ENCODE results near the gene CAPS.

CAPS gene

DNA sequence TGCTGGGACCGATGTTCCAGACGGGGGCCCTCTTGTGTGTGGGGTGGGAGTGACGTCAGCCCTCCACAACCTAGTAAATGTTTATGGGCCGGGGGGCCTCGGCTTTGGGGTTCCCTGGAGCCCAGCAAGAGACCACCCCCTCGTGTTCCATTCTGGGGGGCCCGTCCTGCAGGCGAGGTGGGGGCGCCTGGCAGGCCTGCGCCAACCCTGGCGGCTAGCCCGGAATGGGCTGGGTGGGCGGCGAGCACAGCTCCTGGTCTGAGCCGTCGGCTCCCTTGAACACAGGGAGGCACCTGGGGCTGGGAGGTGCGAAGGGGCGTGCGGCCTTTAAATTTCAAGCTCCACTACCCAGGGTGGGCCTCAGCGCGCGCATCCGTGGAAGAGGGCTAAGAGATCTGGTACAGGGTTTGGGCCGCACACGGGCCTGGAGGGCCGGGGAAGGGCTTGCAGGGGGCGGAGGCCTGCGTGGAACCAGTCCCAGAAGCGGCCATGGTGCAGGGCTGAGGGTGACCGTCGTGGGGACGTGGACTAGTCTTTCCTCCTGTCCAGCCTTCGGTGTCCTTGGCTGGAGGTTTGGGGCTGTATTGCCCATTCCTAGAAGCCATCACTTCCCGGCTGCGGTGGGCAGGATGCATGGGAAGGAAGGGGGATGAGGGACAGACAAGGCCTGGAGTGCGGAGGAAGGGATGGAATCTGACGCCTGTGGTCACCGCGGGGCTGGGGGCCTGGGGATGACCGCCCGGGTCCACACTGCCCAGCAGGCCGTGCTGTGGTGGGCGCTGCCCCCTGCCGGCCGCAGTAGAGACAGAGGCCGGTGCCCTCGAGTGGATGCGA, 21.9 kb upstream of the CAPS start:
- DNase-seq (ENCODE audit: low read depth), result peak; percentile 58

DNA sequence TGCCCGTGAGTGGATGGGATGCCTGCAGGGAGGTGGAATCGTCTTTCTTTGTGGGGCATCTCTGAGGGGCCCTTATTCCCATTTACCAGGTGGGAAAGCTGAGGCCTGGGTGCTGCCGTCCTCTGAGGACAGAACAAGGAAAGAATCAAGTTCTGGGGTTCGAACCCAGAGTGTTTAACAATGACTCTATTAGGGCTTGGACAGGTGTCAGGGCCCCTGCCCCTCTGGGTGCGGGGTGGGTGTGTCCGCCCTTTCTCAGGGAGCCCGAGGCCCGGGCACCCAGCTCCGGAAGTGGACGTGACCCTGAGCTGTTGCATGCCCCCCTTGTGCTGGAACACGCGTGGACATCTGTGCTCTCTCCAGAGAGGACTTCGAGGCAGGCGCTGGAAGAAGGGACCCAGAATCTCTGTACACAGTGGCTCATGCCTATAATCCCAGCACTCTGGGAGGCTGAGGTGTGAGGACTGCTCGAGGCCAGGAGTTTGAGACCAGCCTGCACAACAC, 21.2 kb upstream of the CAPS start:
- DNase-seq (ENCODE audit: low read depth), result no peak

DNA sequence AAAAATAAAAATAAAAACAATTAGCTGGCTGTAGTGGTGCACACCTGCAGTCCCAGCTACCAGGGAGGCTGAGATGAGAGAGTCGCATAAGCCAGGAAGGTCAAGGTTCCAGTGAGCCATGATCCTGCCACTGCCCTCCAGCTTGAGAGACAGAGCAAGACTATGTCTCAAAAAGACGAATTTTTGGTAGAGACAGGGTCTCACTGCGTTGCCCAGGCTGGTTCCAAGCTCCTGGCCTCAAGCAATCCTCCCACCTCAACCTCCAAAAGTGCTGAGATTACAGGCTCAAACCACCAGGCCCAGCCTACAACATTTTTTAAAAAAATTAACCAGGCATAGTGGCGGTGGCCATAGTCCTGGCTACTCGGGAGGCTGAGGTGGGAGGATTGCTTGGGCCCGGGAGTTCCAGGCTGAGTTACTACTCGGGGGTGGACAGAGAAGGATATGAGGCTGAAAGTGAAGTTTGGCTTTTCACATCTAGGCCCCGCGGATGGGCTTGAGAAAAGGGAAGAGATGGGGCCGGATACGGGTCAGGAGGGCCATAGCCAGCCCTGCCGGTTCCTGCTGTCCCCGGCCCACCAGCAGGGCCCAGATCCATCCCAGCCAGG, 20.7 kb upstream of the CAPS start:
- no peak for DNase-seq (ENCODE audit: low read depth)

DNA sequence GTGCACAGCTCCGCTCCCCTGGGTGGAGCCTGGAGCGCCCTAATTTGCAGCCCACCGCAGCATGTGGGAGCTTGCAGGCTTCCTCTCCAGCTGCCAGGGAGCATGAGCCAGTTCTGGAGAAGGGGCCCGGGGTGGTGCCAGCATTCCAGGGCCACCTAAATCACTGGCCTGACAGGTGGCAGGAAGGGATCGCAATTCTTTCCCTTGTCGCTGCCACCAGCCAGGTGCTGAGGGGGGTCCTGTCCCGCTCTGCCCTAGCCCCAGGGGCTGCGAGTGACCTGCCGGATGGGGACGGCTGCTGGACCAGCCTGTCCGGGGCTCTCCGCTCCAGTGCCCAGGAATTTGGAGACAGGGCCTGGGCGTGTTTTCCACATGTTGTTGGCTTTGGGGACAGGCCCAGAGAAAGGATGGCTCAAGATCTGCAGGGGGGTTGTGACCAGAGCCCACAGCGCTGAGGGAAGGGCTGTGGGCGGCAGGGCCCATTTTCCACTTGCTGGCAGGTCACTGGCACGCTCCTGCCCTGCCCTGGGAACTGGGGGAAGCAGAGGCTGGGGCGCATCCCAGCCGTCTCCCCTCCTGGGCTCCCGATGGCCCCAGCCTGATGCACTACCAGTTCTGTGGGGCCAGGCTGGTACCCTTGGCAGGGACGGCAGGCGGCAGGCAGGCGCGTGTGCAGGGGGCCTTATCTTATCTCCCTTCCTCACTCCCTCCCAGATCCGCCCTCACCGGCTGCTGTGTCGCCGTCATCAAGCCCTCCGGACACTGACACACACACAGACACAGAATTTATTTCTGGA, 19.9 kb upstream of the CAPS start:
- no peak for DNase-seq (ENCODE audit: low read depth)

DNA sequence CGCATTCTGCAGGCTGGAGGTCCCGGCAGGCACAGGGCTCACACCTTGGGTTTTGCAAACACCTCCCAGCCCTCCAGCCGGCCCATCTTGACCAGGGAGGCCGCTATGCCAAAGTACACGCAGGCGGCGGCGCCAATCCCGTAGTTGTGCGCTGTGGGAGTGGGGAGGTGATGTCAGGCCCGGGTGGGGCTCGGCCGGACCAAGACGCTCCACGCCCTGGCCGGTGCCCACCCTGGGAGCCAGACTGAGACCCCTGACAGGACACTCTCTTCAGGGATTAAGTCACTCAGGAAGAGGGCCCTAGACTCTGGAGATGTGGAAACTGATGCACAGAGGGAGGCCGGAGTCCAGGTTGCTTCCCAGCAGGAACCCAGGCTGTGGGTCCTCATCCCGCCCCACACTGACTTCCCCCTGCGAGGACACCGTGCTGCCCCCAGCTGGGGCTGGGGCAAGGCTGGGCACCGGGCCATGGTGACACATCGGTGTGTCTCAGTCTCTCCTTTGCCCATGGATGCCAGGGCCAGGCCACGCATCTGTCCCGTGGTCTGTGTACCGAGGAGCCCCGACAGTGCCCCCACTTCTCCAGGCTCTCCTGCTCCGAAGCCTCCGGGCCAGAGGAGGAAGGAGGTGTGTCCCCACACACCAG, 19.2 kb upstream of the CAPS start:
- no peak for DNase-seq (ENCODE audit: low read depth)

DNA sequence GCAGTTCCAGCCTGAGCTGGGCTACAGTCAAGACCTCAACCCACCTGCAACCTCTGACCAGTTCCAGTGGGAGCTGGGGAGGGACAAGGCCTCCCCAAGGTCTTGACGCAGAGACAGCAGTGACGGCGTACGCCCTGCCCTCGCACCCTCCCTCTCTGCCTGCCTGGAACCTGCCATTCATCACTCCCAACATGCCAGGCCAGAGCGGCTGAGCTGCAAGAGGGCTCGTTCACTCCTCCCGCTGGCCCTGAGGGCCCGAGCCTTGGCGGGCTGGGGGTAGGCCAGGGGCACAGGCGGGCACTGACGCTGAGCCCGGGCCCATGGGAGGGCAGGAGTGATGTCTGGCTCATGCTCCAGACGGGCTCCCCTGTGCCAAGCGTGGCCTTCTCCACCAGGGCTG, 18.6 kb upstream of the CAPS start:
- no peak for DNase-seq (ENCODE audit: low read depth)

DNA sequence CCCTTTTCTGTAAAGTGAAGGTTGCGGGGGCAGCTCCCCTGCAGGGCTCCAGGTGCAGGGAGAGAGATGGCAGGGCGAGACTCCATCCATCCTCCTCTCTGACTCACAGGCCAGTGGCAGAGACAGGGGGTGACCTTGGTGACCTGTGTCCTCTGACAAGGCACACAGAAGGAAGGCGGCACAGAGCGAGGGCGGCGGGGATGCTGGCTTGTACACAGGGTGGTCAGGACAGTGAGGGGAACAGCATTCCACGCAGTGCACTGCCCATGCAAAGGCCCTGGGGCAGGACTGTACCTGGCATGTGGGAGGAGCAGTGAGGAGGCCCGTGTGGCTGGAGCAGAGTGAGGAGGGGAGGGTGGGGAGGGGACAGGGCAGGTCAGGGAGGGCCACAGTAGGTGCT, 18.2 kb upstream of the CAPS start:
- DNase-seq (ENCODE audit: low read depth), result no peak

DNA sequence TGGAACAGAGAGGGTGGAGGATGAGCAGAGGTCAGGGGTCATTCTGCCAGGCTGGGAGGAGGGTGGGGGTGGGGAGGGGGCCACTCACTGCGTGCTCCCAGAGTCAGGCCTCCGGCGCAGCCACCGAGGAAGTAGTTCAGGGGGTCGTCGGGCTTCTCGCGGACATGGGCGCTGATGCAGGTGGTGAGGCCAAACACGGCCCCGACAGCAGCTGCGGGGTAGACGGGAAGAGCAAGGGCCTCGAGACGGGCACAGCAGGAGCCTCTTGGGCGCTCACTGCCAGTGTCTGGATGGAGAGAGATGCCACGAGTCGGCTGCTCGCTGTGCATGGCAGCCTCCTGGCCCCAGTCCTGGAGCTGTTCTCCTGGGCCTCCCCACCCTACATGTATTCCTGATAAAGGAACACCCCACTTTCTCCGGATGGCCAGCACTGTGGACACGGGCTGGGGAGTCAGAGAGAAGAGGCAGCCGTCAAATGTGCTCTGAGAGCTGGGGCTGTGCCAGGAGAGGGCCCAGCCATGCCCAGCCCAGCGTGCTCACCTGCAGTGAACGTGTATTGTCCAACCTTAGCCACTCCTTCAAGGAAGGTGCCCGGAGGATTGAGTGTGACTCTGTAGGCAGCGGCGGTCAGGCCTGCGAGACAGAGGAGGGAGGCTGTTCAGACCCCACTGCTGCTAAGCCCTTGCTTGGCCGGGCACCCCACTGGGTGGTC, 17.5 kb upstream of the CAPS start:
- DNase-seq (ENCODE audit: low read depth), result no peak

DNA sequence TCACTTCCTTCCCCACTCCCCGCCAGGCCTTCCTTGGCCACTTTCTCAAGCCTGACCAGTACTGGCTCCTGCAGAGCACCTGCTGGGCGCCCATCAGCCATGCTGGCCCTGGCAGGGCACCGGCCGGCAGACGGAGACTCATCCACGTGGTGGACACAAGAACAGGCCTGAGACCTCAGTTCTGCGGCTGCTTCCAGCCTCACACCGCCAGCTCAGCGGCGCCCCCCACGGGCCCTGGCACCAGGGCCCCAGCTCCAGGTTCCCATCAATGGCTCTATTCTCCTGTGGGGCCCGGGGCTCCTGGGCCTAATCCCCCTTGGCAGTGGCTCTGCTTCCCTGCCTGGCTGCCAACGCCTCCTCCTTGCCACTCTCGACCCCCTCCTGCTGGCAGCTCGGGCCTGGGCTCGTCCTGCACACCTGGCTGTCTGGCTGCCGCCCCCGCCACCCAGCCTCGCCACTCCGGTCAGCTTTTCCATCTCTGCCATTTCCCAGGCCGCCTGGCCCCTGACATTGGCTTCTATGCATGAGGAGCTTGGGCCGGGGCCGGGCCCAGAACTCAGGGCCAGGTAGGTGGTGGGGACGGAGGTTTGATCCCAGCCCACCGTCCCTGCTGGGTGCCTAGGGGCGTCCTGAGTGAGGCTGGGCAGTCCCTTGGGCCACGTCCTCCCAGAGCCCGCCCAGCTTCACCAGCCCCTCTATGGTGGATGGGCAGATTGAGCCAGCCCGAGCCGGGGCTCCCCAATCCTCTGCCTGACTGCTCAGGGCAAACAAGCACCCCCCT, 16.7 kb upstream of the CAPS start:
- no peak for DNase-seq (ENCODE audit: low read depth)

DNA sequence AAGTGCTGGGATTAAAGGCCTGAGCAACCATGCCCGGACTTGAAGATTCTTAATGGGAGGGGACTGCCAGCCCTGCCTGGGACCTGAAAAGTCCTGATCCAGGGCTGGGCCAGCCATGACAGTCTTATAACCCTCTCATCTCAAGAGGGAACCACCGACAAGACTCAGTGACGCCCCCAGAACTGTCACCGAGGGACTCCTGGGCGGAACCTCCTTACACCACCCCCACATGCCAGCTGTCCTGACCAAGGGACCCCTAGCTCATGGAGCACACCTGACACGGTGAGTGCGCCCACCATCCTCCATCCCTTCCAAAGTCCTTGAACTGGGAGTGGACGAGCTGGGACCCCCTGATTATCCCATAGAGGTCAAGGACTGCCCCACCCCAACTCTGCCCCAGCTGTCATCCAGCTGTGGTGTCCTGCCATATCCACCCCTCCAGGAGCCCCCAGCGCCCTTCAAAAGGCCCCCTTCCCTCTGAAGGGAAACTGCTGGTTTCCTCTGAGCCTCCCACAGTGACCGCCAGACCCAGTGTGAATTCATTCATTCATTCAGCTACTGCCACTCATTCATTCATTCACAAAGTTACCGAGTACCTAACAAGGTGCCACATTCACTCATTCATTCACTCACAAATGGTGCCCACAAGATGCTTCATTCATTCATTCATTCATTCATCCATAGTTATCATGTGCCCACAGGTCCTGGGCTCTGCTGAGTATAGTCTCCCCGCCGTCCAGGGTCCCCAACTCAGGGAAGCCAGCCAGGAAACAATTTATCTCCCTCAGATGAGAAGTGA, 14.1 kb upstream of the CAPS start:
- DNase-seq (ENCODE audit: low read depth), result no peak

DNA sequence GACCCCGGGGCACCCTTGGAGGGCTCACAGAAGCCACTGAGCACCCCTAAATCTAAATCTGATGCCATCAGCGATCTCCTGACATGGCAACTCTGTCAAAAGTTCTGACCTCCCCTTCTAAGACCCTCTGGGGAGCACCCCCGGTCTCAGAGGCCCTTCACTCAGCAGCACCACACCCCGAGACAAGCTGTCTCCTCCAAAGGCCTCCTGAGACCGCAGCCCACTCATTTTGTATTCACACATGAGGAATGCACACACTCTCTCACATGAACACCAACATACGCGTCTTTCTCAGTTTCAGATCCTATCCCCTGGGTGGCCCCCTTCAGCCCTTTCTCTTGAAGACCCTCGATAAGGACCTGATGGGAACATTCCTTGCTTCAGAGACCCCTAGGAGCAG, 13.1 kb upstream of the CAPS start:
- no peak for DNase-seq (ENCODE audit: low read depth)

DNA sequence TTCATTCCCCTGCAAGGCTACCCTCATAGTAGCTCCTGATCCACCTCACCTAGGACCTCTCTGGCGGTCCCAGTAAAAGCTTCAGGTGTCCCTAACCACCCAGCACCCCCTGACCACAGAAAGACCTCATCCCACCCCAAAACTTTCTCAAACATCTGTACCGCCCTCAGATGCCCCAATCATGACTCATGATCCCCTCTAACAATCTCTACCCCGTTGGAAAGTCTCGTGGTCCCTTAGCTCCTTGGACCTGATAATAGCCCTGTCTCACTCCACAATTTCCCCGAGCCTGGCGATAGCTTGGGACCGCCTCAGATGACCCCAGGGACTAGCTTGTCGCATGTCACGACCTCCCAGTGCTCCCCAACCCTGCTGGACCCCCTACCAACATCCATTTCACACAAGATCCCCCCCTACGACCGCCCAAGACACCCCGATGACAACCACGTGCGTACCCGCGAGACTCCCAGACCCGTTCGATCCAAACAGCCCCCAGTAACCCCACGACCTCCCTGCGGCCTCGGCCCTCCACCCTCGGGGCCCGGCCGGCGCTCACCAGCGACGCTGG, 10.9 kb upstream of the CAPS start:
- DNase-seq (ENCODE audit: low read depth), result peak; percentile 78

DNA sequence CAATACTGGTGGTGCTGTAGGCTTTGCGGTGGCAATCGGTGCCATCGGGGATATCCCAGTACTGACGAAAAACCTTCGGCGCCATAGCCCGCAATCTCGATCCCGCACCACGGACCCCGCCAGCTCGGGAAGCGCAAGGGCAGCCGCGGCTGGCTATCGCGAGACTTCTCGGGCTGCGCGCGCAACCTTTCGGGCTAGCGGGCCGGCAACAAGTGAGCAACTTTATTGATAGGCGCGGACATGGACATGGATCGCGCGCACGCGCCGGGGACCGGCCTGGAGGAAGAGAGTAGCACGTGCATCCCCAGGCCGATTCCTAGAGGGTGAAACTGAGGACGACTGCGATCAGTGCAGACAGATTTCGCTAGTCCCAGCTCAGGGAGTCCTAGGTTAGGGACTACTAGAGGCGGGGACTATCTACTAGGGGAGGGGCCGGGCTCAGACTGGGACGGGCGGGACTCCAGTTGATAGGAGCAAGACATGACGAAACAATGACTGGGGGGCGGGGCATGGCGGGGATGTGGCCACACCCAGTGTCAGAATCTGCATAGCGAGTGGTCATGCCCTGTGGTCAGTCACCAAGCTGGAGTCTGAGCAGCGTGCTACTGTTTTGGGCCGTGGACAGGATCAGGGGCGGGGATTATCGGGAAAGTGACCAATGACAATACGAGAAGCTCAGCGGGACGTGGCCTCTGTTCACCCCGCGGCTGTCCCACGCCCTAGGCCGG, 10.3 kb upstream of the CAPS start, which contains the start of gene NDUFA11:
Gene NDUFA11 (minus strand): TSS at position 167 of the 728 bp plus-strand sequence. CDS start 82 bp downstream, at position 85.
- peak; percentile 96 for DNase-seq (ENCODE audit: low read depth)

DNA sequence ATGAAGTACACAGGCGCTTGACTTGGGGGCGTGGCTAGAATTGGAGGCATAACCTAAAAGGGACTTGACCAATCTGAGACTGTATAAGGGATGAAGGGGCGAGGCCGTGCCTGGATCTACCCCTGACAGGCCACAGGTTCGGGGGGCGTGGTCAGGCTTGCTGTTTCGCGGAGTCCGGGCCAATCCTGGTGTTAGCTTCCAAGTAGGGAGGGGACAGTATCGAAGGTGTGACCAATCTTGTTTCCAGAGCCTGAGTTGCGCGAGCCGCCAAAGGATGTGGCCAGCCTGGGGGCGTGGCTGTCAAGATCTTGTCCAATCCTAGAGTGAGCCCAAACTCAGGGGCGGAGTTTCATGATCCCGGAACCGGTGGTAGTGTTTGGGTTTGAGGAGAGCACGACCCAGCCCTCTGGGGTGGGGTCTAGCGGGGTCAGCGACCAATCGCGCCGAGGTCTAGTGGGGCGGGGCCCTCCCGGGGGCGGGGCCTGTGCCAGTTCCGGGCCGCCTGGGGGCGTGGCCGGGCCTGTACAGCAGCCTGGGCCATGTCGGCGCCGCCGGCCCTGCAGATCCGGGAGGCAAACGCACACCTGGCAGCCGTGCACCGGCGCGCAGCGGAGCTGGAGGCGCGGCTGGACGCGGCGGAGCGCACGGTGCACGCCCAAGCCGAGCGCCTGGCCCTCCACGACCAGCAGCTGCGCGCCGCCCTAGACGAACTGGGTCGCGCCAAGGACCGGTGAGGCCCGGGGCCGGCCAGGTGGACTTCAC, 9.5 kb upstream of the CAPS start, which contains the start of gene VMAC:
Gene VMAC (plus strand): TSS at position 521 of the 762 bp plus-strand sequence. CDS start 19 bp downstream, at position 540.
- DNase-seq (ENCODE audit: low read depth), result peak; percentile 100

DNA sequence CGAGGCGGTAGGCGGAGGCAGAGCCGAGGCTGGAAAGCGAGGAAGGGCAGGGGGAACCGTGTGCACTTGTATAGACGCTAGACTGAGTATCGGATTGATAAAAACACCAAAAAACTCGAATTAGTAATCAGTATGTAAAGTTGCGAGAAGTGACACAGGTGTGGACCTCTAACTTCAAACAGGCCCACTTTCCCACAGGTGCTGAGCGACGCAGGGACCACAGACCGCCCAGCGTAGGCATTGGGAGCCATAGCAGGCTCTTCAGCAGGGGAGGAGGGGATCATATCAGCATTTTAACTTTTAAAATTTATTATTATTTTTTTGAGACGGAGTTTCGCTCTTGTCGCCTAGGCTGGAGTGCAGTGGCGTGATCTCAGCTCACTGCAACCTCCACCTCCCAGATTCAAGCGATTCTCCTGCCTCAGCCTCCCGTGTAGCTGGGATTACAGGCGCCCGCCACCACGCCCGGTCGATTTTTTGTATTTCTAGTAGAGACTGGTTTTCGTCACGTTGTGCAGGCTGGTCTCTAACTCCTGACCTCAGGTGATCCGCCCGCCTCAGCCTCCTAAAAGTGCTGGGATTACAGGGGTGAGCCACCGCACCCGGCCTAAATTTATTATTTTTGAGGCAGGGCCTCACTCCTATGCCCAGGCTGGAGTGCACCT, 8.8 kb upstream of the CAPS start:
- no peak for DNase-seq (ENCODE audit: low read depth)

DNA sequence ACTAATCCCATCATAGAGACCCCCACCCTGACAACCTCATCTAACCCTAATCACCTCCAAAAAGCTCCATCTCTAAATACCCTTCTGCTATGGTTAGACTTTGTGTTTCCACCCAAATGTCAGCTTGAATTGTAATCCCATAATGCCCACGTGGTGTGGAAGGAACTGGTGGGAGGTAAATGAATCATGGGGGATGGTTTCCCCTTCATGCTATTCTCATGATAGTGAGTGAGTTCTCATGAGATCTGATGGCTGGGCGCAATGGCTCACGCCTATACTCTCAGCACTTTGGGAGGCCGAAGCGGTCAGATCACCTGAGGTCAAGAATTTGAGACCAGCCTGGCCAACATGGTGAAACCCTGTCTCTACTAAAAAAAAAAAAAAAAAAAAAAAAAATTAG, 6.8 kb upstream of the CAPS start:
- no peak for DNase-seq (ENCODE audit: low read depth)

DNA sequence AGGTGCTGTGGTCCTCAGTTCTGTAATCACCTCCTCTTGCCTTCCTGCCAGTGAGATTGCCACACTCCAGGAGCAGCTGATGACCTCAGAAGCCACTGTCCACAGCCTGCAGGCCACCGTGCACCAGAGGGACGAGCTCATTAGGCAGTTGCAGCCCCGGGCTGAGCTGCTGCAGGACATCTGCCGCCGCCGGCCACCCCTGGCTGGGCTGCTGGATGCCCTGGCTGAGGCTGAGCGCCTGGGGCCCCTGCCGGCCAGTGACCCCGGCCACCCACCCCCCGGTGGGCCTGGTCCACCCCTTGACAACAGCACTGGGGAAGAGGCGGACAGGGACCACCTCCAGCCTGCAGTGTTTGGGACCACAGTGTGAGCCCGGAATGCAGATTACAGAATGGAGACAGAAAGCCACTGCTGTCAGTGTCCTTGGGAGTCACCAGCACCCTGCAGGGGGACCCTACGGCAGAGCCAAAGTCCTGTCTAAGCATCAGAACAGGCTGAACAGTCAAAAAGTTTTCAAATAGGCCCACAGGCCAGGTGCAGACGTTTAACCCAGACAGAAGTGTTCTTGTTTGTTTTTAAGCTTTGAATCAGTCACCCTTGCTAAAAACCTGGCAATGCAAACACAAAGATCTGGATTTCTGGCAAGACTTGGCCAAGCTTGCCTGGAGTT, 5.1 kb upstream of the CAPS start:
- DNase-seq (ENCODE audit: low read depth), result no peak

Data from ELR (cell line).